ENCODE measurements around the gene NAB2. TPM values are rescaled to one million over a fixed set of nuclear protein-coding genes. Genes with fewer than 3 reads are reported as not detected.
"Not testable (repeated sequence)": the region's sequence is repeated elsewhere in the genome, so short reads cannot be mapped to it uniquely, and the experiment has no call there.

The NAB2 gene
- total and polyA plus RNA-seq, 10 of the 15 experiments (the other 5 are each of a cell fraction or from before 2014, with no cell fraction given): 0.35 to 35.2 (median 15.3) TPM

GRCh38 chr12:57051011-57051410 lies 37.9 kb upstream of the NAB2 start:
- H3K27me3 ChIP-seq (replicated peaks in 1 of 2; ENCODE audit: control insufficient read depth in 2 of 2, insufficient read depth in 2 of 2, low read length in 1 of 2): no peaks in the 10 kb centered on the region
- no peaks in the 10 kb centered on the region for H3K9me3 ChIP-seq (replicated peaks; ENCODE audit: control insufficient read depth, insufficient read depth, low read length)
- ATAC-seq (no peak), FAIRE-seq (no peak), DNase-seq (ENCODE audit: low read depth, low spot score) (no peak)
- no peak overlapping the region for H2AFZ ChIP-seq (ENCODE audit: control insufficient read depth, low read depth, low read length)
- H3K9ac ChIP-seq (ENCODE audit: control insufficient read depth, insufficient read depth, low read length): no peak overlapping the region
- in situ Hi-C loops (cut with MboI): no loop called here
- H3K4me3 ChIP-seq: no peak overlapping the region
- no peak overlapping the region for H3K4me2 ChIP-seq (ENCODE audit: control insufficient read depth, insufficient read depth)
- H4K20me1 ChIP-seq (ENCODE audit: control insufficient read depth, insufficient read depth): no peaks in the 10 kb centered on the region
- WGBS (ENCODE audit: insufficient coverage, insufficient replicate concordance, low lambda C conversion rate, missing lambda C conversion rate): 89% methylated on average over 1 of the region's 1 CpG
- H3K36me3 ChIP-seq (ENCODE audit: control insufficient read depth in 2 of 2, insufficient read depth in 2 of 2, low read length in 1 of 2): no peaks in the 10 kb centered on the region
- ChIA-PET POLR2A (no interaction called here), SMC1A (ENCODE audit: uncharacterized antibody, unreplicated experiment) (interaction anchor here (1.1 kb wide), 2 partner anchors 8 to 42 kb away, joined by 3 to 4 read pairs; no protein-coding TSS in a partner anchor), RAD21 (ENCODE audit: unreplicated experiment) (no interaction called here), CTCF (interaction anchor here (1.1 to 2.0 kb wide), 9 partner anchors 10 to 61 kb away, joined by 3 to 7 read pairs (median 3); no protein-coding TSS in a partner anchor)
- no TSS peak for BruUV-seq (replicated peaks)
- H3K79me2 ChIP-seq (ENCODE audit: control insufficient read depth, insufficient read depth, low read length): no peaks in the 10 kb centered on the region
- no peak overlapping the region for H3K27ac ChIP-seq (ENCODE audit: control insufficient read depth, insufficient read depth)
- TF ChIP-seq CEBPB (IDR thresholded peaks at IDR 0.05; ENCODE audit: borderline replicate concordance in 1 of 2, low read depth in 2 of 2, low read length in 2 of 2) (no peak), BRCA1 (IDR thresholded peaks at IDR 0.05; ENCODE audit: low read depth, low read length) (no peak), HDAC6 (IDR thresholded peaks at IDR 0.05; ENCODE audit: unreplicated experiment) (no peak), WRNIP1 (IDR thresholded peaks at IDR 0.05; ENCODE audit: borderline replicate concordance, low read depth, low read length) (no peak), HDAC2 (IDR thresholded peaks at IDR 0.05) (no peak), NFYB (IDR thresholded peaks at IDR 0.05; ENCODE audit: insufficient read depth, low read depth, low read length) (no peak)
- H3K4me1 ChIP-seq (ENCODE audit: control insufficient read depth, insufficient read depth, low read length): peaks cover 15% of the 10 kb centered on the region
- intact Hi-C loops (cut with micrococcal nuclease; ENCODE audit: unreplicated experiment): no loop called here

DNA sequence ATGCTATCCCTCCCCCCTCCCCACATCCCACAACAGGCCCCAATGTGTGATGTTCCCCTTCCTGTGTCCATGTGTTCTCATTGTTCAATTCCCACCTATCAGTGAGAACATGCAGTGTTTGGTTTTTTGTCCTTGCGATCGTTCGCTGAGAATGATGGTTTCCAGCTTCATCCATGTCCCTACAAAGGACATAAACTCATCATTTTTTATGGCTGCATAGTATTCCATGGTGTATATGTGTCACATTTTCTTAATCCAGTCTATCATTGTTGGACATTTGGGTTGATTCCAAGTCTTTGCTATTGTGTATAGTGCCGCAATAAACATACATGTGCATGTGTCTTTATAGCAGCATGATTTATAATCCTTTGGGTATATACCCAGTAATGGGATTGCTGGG lies 35.8 kb upstream of the NAB2 start:
- H3K4me3 ChIP-seq; DNase-seq (ENCODE audit: low read depth, low spot score); in situ Hi-C loops (cut with MboI); intact Hi-C loops (cut with micrococcal nuclease; ENCODE audit: unreplicated experiment); H3K27ac ChIP-seq (ENCODE audit: control insufficient read depth, insufficient read depth); H3K9me3 ChIP-seq (replicated peaks; ENCODE audit: control insufficient read depth, insufficient read depth, low read length); BruUV-seq (replicated peaks); POLR2A ChIA-PET; H3K4me1 ChIP-seq (ENCODE audit: control insufficient read depth, insufficient read depth, low read length); FAIRE-seq; H2AFZ ChIP-seq (ENCODE audit: control insufficient read depth, low read depth, low read length); H4K20me1 ChIP-seq (ENCODE audit: control insufficient read depth, insufficient read depth); SMC1A ChIA-PET (ENCODE audit: uncharacterized antibody, unreplicated experiment); H3K79me2 ChIP-seq (ENCODE audit: control insufficient read depth, insufficient read depth, low read length); H3K9ac ChIP-seq (ENCODE audit: control insufficient read depth, insufficient read depth, low read length); H3K27me3 ChIP-seq (replicated peaks in 1 of 2; ENCODE audit: control insufficient read depth in 2 of 2, insufficient read depth in 2 of 2, low read length in 1 of 2); ATAC-seq; H3K4me2 ChIP-seq (ENCODE audit: control insufficient read depth, insufficient read depth); H3K36me3 ChIP-seq (ENCODE audit: control insufficient read depth in 2 of 2, insufficient read depth in 2 of 2, low read length in 1 of 2): not testable (repeated sequence)
- ChIA-PET RAD21 (ENCODE audit: unreplicated experiment) (interaction anchor here (0.6 kb wide), 1 partner anchor 296 kb away, joined by 3 read pairs; no protein-coding TSS in a partner anchor), CTCF (interaction anchor here (1.3 to 2.0 kb wide), 3 partner anchors 8 to 16 kb away, joined by 4 to 5 read pairs (median 5); no protein-coding TSS in a partner anchor)
- WGBS (ENCODE audit: insufficient coverage, insufficient replicate concordance, low lambda C conversion rate, missing lambda C conversion rate): 97% methylated on average over 4 of the region's 4 CpGs

DNA sequence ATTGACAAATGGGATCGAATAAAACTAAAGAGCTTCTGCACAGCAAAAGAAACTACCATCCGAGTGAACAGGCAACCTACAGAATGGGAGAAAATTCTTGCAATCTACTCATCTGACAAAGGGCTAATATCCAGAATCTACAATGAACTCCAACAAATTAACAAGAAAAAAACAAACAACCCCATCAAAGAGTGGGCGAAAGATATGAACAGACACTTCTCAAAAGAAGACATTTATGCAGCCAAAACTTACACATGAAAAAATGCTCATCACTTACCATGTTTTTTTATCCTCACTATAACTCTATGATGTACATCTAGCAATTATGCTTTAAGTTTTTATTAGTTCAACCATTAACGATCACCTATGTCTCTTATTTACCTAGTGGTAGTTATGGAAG lies 35.0 kb upstream of the NAB2 start:
- ATAC-seq; FAIRE-seq; CTCF ChIA-PET; BruUV-seq (replicated peaks); DNase-seq (ENCODE audit: low read depth, low spot score); SMC1A ChIA-PET (ENCODE audit: uncharacterized antibody, unreplicated experiment); H3K9ac ChIP-seq (ENCODE audit: control insufficient read depth, insufficient read depth, low read length); H3K9me3 ChIP-seq (replicated peaks; ENCODE audit: control insufficient read depth, insufficient read depth, low read length); intact Hi-C loops (cut with micrococcal nuclease; ENCODE audit: unreplicated experiment); RAD21 ChIA-PET (ENCODE audit: unreplicated experiment); H3K4me2 ChIP-seq (ENCODE audit: control insufficient read depth, insufficient read depth); H3K36me3 ChIP-seq (ENCODE audit: control insufficient read depth in 2 of 2, insufficient read depth in 2 of 2, low read length in 1 of 2); H3K27me3 ChIP-seq (replicated peaks in 1 of 2; ENCODE audit: control insufficient read depth in 2 of 2, insufficient read depth in 2 of 2, low read length in 1 of 2); H3K4me3 ChIP-seq; H3K27ac ChIP-seq (ENCODE audit: control insufficient read depth, insufficient read depth); POLR2A ChIA-PET; in situ Hi-C loops (cut with MboI); H2AFZ ChIP-seq (ENCODE audit: control insufficient read depth, low read depth, low read length); H3K79me2 ChIP-seq (ENCODE audit: control insufficient read depth, insufficient read depth, low read length); H4K20me1 ChIP-seq (ENCODE audit: control insufficient read depth, insufficient read depth): not testable (repeated sequence)
- peaks cover 10% of the 10 kb centered on the region for H3K4me1 ChIP-seq (ENCODE audit: control insufficient read depth, insufficient read depth, low read length)
- 90% methylated on average over 4 of the region's 4 CpGs for WGBS (ENCODE audit: insufficient coverage, insufficient replicate concordance, low lambda C conversion rate, missing lambda C conversion rate)
